HG02870 (cell line): ENCODE measurements around the gene VPS39.

Source experiments
- ATAC-seq: cut with Tn5 transposase; IDR thresholded peaks from one replicate; pipeline ENCODE4 v1.9.1; 2021; ENCODE audit warnings: mild to moderate bottlenecking, moderate library complexity; ENCODE audit not compliant: unreplicated experiment

Gene VPS39

DNA sequence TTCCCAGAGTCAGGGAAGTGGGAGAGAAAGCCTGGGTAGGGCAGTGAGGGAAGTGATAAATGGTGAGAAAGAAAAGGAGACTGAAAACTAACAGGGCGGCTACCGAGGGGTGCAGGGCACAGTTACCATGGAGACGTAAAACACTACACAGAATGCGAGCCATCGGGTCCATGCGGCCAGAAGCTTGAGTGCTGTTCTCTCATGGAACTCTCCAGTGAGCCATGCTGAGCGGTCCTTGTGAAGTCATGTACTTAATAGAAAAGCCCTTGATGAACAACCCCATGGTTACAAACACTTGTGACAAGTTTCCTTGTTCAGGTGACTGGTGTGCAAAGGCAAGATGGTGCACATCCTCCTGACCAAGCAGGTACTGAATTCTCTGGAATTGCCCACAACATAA lies 48.0 kb downstream of the VPS39 start:
- no peak for ATAC-seq

- no peak for ATAC-seq
These were observed 48.6 kb downstream of the VPS39 start for GRCh38 chr15:42159381-42160015.

DNA sequence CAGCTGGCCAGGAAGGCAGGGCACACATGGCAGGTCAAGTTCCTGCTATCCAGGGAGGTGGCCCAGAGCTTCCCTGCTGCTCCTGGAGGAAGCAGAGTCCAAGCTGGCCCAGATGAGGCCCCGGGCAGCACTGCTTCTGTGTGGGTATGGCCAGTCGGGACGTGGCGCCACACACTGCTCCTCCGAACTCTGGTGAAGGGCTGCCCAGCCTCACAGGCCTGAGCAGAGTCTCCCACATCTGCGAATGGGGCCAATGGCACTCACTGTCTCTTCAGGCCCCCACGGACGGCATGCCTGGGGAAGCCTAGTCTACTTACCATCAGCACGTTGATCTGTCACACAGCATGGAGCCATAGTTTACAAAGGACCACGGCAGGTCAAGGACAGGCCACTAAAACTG lies 49.2 kb downstream of the VPS39 start:
- no peak for ATAC-seq

GRCh38 chr15:42157981-42158765 lies 49.9 kb downstream of the VPS39 start:
- no peak for ATAC-seq

GRCh38 chr15:42157381-42157780 lies 50.7 kb downstream of the VPS39 start:
- ATAC-seq = no peak

DNA sequence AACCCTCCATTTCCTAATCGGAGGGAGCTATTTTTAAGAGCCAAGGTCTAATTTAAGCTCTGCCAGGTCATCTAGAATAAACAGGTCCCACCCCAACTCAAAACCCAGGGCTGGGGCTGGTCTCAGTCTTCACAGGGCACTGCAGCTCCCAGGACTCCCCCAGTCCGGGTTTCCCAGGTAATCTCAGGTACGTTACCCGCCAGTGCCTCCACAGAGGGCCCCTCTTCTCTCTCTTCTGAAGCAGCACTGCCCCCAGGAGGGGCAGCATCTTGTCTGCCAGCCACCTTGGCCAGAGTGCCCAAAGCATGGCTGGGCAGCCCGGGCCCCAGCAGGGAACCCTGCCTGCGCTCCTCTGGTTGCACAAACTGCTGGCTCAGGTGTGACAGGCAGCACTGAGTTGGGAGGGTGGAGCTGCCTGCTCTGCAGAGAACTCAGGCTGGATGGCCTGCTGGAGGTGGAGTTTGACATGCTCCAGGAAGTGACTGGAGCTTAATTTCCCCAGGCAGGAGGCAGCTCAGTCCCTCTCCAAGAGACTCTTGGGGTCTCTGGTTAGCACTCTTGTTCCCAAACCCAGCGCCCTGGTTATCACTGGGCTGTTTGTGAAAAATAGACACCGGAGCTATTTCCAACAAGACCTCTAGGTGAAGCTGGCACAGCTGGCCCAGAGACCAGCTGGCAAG lies 51.7 kb downstream of the VPS39 start, which contains the start of gene PLA2G4F:
Gene PLA2G4F (minus strand): TSS at position 394 of the 680 bp plus-strand sequence. CDS start 87 bp downstream, at position 307.
- ATAC-seq = no peak

DNA sequence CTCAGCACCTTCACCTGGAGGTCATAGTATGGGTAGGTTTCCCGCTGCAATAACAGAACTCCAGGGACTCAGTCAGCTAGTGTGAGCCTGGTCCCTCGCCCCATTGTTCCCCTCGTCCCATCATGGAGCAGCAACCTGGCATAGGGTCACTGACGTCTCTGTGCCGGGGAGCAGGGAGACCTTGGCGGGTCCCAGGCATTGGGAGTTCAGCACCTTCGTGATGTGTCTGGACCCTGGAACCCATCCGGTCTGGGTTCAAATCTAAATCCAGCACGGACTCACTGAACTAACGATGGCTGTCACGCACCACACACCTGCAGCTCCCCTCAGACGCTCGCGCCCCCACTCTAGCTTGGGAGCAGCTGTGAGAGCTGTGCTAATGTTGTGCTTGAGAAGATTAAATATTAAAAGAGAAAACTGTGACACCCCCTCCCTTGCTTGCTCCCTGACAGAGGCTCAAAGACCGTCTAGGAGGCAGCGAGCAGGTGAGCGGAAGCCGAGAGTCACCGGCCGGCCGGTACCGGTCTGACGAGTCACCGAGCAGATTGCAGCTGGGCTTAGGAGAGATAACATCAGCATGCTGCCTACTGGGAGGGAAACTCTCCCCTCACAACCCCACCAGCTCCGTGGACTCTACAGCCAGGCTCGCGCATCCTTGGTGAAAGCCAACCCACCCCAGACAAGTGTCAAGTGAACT lies 52.4 kb downstream of the VPS39 start:
- ATAC-seq = no peak

- no peak for ATAC-seq
These were observed 53.1 kb downstream of the VPS39 start for GRCh38 chr15:42154956-42155355.

DNA sequence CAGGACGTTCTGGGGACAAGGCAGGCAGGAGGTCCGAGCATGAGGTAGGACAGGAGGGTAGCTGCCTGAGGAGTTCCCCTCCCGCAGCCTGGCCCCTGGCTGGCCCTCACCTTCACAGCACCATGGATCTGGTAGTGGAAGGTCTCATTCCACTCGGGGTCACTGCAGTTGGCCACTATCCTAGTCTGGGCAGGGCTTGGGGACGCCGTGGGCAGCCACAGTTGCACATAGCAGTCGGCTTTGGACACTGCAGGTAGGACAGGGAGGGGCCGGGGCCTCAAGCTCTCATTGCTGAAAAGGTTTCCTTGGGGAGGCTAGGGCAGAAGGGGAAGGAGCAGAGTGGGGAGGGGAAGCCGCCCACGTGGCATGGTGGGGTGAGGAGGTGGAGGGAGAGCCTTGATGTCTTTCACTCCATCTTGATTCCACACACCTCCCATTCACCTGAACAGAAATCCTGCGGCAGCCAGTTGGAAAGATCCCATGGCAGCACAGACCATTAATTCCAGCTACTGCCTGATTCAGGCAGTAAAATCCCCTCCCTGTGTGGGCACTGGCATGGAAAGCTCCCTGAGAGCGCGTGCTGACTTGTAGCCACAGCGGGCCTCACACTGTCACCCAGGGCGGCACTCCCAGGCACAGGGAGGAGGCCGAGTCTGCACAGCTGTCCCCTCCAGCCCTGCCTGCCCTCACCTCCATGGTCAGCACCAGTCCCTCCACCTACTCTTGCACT lies 53.7 kb downstream of the VPS39 start:
- no peak for ATAC-seq

- ATAC-seq = no peak
These were observed 54.3 kb downstream of the VPS39 start for GRCh38 chr15:42153874-42154211.

GRCh38 chr15:42152921-42153698 lies 55.0 kb downstream of the VPS39 start:
- ATAC-seq = no peak

GRCh38 chr15:42152196-42152920 lies 55.7 kb downstream of the VPS39 start:
- no peak for ATAC-seq

DNA sequence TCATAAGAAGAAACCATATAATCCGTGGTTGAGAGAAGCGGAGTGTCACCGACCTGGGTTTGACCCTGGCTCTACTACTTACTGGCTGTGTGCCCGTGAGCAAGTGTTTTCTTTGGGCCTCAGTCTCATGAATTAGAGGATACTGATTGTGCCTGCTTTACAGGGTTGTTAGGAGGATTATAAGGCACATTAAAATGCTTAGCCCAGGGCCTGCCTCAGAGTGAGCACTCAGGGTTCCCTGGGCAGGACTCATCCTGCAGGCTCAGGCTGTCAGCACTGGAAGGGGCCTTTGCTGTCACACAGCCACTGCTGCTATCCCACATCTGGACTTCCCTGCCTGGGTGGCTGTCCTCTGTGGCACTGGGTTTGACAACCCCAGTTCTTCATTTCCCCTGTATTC lies 56.4 kb downstream of the VPS39 start:
- no peak for ATAC-seq

DNA sequence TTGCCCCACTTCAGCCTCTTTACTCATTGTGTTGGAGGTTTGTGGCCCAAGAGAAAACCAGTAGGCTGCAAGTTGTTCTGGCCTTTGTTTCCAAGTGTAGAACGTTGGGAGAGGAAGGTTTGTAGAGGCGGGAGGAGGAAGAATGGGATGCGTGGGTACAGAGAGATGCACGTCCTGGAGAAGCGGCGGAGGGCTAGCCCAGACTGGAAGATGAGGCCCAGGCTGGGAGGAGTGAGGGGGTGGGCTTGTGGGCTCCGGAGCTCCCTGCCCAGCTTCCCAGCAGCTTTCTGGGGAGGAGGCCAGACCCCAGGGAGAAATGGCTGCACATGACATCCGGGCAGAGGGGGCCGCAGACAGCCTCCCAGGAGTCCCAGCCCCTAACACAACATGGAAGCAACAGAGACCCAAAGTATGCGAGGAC lies 57.0 kb downstream of the VPS39 start:
- no peak for ATAC-seq

DNA sequence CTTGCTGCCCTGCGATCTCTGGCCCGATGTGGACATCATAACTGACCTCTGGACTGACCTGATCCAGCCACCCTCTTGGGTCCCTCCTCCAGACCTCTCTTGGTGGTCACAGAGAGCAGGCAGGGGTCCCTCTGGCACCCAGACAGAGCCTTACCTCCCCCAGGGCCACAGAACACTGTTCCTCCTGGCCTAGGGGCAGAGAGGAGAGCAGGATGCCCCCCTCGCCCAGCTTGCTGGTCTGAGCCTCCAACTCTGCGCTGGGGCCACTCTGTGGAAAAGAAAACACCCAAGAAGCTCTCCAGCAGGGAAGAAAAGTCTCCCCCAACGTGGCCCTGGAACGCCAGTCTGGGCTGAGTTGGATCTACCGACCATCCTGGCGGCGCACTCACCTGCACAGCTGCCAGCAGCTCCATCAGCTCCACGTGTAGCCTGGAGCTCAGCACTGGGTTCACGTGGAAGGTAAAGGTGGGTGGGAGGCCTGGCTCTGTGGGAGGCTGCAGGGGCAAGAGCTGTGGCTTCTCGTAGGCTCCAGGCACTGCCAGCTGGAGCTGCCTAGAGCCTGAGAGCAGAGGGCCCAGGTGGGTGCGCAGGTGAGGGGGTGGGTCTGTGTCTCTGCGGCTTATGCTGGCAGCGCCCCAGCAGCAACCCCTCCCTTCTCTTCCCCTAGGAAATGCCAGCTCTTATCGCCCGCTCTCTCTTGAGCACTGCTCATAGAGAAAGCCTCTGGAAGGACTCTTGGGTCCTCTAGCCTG lies 57.7 kb downstream of the VPS39 start:
- no peak for ATAC-seq

DNA sequence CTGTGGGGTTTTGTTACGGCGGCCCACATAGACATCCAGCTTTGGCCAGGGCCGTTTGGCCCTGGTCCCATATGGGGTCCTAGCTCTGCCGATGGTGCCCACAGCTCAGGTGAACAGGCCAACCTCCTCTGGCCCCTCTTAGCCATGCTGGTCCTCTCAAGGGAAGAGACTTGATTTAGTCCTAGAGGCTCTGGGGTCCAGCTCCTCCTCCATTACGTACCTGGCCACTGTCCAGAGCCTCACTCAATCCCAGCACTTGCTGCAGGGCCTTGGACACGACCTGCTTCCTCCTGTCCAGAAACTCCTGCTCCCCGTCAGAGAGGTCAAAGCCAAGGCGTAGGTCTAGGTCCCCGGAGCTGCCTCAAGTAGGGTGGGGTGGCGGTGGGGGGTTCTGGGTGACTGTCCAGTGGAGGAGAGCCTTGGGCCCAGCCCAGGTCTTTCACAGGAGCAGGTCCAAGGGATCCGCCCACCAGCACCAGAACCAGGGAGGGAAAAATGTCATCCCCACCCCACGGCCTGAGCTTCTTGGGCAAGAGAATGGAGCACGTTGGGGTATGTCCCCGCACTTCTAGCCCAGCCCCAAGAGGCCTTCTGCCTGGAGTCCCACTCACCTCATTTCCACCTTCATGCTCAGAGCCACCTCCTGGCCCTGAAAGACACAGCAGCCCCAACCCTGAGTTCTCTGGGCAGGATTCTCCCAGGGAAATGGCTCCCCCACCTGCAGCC lies 58.4 kb downstream of the VPS39 start:
- no peak for ATAC-seq

DNA sequence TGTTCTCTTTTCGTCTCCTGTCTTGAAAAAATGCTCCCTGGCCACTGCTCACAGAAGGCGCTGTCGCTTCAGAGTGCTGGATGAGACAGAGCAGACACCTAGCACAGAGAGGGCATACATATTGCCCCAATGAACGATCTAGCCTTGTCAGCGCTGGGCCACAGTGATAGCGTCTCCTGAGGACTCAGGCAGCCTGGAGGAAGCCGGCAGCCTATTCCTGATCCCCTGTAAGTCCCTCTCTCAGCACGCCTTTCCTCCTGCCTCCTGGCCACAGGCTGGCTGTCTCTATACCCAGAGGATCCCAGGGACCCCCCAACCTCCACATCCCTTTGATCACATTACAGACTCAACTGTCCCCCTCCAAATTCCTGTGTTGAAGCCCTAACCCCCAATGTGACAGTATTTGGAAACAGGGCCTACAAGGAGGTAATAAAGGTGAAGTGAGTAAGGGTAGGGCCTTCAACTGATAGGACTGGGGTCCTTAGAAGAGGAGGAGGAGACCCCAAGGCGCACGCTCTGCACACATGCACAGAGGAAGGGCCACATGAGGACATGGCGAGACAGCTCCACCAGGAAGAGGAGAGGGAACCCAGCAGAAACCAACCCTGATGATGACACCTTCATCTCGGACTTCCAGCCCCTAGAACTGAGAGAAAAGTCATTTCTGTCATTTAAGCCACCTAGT lies 59.2 kb downstream of the VPS39 start:
- no peak for ATAC-seq

DNA sequence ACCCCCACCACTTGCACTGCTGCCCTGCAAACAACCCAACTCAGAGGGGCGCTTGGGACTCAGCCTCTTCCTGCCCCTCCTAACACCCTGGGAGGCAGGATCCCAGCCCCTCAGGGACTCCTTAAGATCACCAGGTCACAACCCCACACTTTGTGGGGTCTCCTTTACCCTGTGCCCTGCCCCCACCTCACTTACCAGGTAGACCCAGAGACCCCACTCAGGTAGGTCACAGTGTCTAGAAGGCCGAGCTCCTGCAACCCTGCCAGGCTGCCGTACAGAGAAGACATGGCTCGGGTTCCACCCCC lies 60.7 kb downstream of the VPS39 start:
- no peak for ATAC-seq
